Right atrium auricular region (tissue), 2 donors: Measurements from ENCODE around the gene CORO7. TPM values are rescaled to one million over a fixed set of nuclear protein-coding genes. Genes with fewer than 3 reads are reported as not detected.

Experiments used
- DNase-seq: peaks from one replicate; pipeline ENCODE4 v3.0.0-alpha.2; 2019; ENCODE audit warnings: low spot score
- H3K27ac ChIP-seq, 2 donors: fragments of 200-600 bp; sonication (generic); 1 replicate in 1 of 2; 2 replicates in 1 of 2; pipeline ENCODE4 v1.5.1; 2016 to 2019
- H3K27me3 ChIP-seq, 2 donors: fragments of 200-600 bp; sonication (generic); one replicate each; pipeline versions ENCODE4 v1.5.1 to v1.6.0; 2017 to 2019
- H3K36me3 ChIP-seq: fragments of 200-600 bp; sonication (generic); one replicate; pipeline ENCODE4 v1.5.1; 2016
- H3K4me1 ChIP-seq, 2 donors: fragments of 200-600 bp; sonication (generic); one replicate each; pipeline versions ENCODE4 v1.5.1 to v1.6.0; 2017 to 2019
- H3K4me3 ChIP-seq, 2 donors: fragments of 200-600 bp; sonication (generic); 1 replicate in 1 of 2; 2 replicates in 1 of 2; pipeline ENCODE4 v1.5.1; 2017 to 2019; ENCODE audit warnings: mild to moderate bottlenecking in 1 of 2, moderate library complexity in 1 of 2
- H3K9me3 ChIP-seq, 2 donors: fragments of 200-600 bp; sonication (generic); one replicate each; pipeline ENCODE4 v1.5.1; 2019
- CTCF ChIP-seq, 2 donors: fragments of 200-600 bp; sonication (generic); IDR thresholded peaks; one replicate each; pipeline ENCODE4 v1.5.1; 2019; ENCODE audit warnings: antibody characterized with exemption in 2 of 2
- total RNA-seq, 2 donors: library from RNA; depleted of rRNA; stranded (reverse); fragments of >200 nt; gene quantifications; one replicate each; pipeline ENCODE4 v1.1.0, GENCODE V29; 2016

CORO7 gene
- total RNA-seq, 2 donors from 2014 or later: 10.3 TPM

- no peak for TF ChIP-seq CTCF (IDR thresholded peaks at IDR 0.05)
- Histone ChIP-seq H3K4me1 (peaks cover 0 to 29% of the 10 kb centered on the region in 2 donors), H3K27ac (no peak overlapping the region), H3K36me3 (peaks cover 50% of the 10 kb centered on the region), H3K27me3 (no peaks in the 10 kb centered on the region), H3K9me3 (no peaks in the 10 kb centered on the region), H3K4me3 (no peak overlapping the region)
- no peak for DNase-seq
Observed at GRCh38 chr16:4332623-4333307, 83.6 kb downstream of the CORO7 start.

GRCh38 chr16:4332083-4332482, 84.3 kb downstream of the CORO7 start:
- peaks cover 0 to 36% of the 10 kb centered on the region in 2 donors for H3K4me1 ChIP-seq
- H3K27ac ChIP-seq: no peak overlapping the region
- H3K9me3 ChIP-seq: no peaks in the 10 kb centered on the region
- no peak overlapping the region for H3K4me3 ChIP-seq
- DNase-seq: no peak
- H3K27me3 ChIP-seq: no peaks in the 10 kb centered on the region
- TF ChIP-seq CTCF (IDR thresholded peaks at IDR 0.05): no peak
- H3K36me3 ChIP-seq: peaks cover 46% of the 10 kb centered on the region

- Histone ChIP-seq H3K27ac (peak overlapping the region; percentile 84 to 90), H3K36me3 (peaks cover 29% of the 10 kb centered on the region), H3K4me3 (no peak overlapping the region), H3K27me3 (no peaks in the 10 kb centered on the region), H3K9me3 (no peaks in the 10 kb centered on the region), H3K4me1 (peaks cover 0 to 51% of the 10 kb centered on the region in 2 donors)
- peak; percentile 88 for DNase-seq
- peak; percentile 98 to 99 for TF ChIP-seq CTCF (IDR thresholded peaks at IDR 0.05)
Observed at GRCh38 chr16:4330277-4330874, 86.0 kb downstream of the CORO7 start.

- Histone ChIP-seq H3K4me1 (peaks cover 0 to 64% of the 10 kb centered on the region in 2 donors), H3K27me3 (no peaks in the 10 kb centered on the region), H3K9me3 (no peaks in the 10 kb centered on the region), H3K4me3 (peak overlapping the region in 1 of 2 donors; percentile 50), H3K27ac (peak overlapping the region; percentile 84 to 90), H3K36me3 (peaks cover 17% of the 10 kb centered on the region)
- TF ChIP-seq CTCF (IDR thresholded peaks at IDR 0.05): no peak
- no peak for DNase-seq
Observed at GRCh38 chr16:4328782-4329775, 87.3 kb downstream of the CORO7 start.

- peak; percentile 60 to 71 for TF ChIP-seq CTCF (IDR thresholded peaks at IDR 0.05)
- H3K27ac ChIP-seq: peak overlapping the region; percentile 84 to 90
- H3K4me1 ChIP-seq: peaks cover 0 to 73% of the 10 kb centered on the region in 2 donors
- H3K27me3 ChIP-seq: no peaks in the 10 kb centered on the region
- DNase-seq: peak; percentile 89
- H3K4me3 ChIP-seq: peak overlapping the region; percentile 32 to 50
- H3K36me3 ChIP-seq: peaks cover 13% of the 10 kb centered on the region
- H3K9me3 ChIP-seq: no peaks in the 10 kb centered on the region
Observed at GRCh38 chr16:4328046-4328781, 88.2 kb downstream of the CORO7 start.
